HTR-8/SVneo (cell line): ENCODE measurements around the gene ATP5IF1.
A peak's percentile ranks its signal among the peaks of the same experiment; 100 is the strongest.

Source experiments
- DNase-seq: peaks from one replicate; pipeline ENCODE4 v3.0.0; 2011; ENCODE audit warnings: low spot score, mixed read lengths; ENCODE audit not compliant: insufficient read length
- FAIRE-seq: peaks from 2 replicates; lab custom pipeline; 2011; peaks lifted over from hg19 to GRCh38; lab: Jason Lieb, UNC

The ATP5IF1 gene

DNA sequence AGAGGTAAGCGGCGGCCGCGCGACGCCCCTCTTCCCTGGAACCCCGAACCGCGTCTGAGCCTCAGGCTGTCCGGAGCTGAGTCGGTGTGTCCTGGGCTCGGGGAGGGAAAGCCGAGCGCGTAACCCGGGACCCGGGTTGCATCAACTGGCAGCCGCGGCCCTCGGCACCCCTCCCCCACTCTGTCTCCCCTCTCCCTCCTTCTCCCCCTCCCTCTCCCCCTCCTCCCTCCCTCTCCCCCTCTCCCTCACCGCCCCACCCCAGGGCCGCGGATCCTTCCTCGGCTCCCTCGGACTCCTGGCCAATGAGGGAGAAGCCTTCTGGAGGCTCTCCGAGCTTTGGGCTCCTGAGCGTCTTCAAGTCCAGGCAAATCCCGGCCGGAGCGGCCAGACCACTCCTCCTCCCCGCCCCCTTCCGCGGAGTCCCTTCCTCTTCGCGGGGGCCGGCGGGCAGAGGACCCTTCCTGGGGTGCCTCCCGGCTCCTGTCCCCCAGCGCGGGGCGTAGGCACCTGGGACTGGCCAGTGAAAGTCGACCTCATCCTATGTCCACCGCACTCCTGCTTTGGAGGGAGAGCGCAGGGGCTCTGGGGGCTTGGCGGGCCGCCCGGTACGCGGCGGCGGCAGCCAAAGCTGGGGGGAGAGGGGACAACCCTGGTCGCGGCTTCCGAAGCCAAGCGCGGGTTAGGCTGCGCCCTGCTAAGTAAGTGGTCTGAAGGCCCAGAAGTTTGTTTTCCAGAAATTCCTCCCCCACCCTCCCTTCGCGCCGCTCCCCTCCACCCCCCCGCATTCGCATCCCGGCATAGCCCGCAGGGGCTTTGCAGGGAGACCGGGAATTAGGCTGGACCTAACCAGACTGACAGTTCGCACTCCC, 24.2 kb downstream of the ATP5IF1 start:
- peak; percentile 61 for DNase-seq
- FAIRE-seq = no peak

- DNase-seq (no peak), FAIRE-seq (no peak)
Observed at GRCh38 chr1:28260803-28261174, 24.9 kb downstream of the ATP5IF1 start.

- FAIRE-seq (no peak), DNase-seq (no peak)
Observed at GRCh38 chr1:28264897-28265296, 29.0 kb downstream of the ATP5IF1 start.

- DNase-seq (no peak), FAIRE-seq (no peak)
Observed at GRCh38 chr1:28265577-28265976, 29.7 kb downstream of the ATP5IF1 start.

DNA sequence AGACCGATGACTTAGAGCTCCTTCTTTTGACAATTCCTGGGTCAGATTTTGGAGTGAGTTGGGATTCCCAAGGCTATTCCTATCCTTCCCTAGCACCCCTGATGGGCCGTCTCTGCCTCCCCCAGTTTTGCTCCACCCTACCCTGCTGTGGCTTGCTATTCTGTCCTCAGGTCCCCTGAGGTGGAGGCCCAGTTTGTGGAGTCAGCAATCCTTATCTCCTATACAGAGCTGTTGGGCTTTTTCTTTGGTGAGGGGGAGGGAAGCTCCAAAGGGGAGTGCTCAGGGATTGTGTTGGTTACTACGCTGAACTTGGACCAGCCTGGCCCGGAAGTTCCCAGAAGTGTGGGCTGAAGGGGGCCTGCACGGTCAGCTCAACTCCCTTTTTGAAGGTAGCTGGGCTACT, 31.0 kb downstream of the ATP5IF1 start:
- FAIRE-seq (no peak), DNase-seq (no peak)

DNA sequence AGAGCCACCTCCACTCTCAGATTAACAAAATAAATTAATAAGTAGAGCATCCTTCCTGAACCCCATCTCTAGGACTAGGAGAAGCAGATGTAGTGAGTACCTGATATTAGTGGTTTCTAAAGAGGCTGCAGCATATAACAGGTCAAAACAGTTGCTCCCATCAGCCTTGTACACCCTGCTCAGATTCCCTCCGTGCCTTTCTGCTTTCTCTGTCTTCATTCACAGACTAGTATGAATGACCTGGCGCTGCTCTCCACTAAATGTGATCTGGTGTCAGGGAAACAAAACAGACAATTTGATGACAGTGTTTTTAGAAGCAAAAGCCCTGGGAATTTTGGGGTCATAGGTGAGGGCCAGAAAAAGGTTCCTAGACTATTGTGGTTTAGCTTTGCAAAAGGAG, 31.7 kb downstream of the ATP5IF1 start:
- no peak for DNase-seq
- FAIRE-seq = no peak

GRCh38 chr1:28269529-28269928, 33.6 kb downstream of the ATP5IF1 start:
- DNase-seq (no peak), FAIRE-seq (no peak)

GRCh38 chr1:28272215-28272852, 36.4 kb downstream of the ATP5IF1 start:
- DNase-seq (no peak), FAIRE-seq (no peak)

DNA sequence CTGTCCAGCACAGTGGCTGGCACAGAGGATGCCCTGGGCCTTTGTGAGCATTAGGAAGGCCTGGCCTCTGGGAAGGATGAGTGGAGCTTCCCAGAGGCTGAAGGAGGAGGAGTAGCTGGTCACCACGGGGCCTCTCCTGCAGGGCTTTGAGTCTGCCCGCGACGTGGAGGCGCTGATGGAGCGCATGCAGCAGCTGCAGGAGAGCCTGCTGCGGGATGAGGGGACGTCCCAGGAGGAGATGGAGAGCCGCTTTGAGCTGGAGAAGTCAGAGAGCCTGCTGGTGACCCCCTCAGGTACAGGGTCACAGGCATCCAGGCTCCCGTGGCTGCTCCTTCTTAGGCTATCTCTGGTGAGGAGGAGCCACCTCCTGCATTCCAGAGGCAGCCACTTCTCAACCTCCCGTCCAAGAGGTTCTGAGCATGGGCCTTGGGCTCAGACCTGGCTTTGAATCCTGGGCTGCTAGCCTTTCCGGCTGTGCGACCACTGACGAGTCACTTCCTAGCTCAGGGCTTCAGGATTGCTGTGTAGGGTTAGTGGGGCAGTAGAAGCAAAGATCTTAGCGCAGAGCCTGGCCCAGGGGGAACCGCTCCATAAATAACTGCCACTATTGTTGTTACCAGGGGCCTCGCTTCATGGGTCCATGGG, 37.4 kb downstream of the ATP5IF1 start:
- no peak for FAIRE-seq
- DNase-seq = no peak

- DNase-seq (no peak), FAIRE-seq (no peak)
Observed at GRCh38 chr1:28278763-28279162, 42.8 kb downstream of the ATP5IF1 start.

GRCh38 chr1:28279721-28280120, 43.8 kb downstream of the ATP5IF1 start:
- DNase-seq (no peak), FAIRE-seq (no peak)

- DNase-seq (no peak), FAIRE-seq (no peak)
Observed at GRCh38 chr1:28280501-28280900, 44.6 kb downstream of the ATP5IF1 start.

GRCh38 chr1:28280977-28281381, 45.1 kb downstream of the ATP5IF1 start:
- FAIRE-seq (no peak), DNase-seq (no peak)

- DNase-seq (no peak), FAIRE-seq (no peak)
Observed at GRCh38 chr1:28281608-28282425, 45.9 kb downstream of the ATP5IF1 start.

- FAIRE-seq (no peak), DNase-seq (no peak)
Observed at GRCh38 chr1:28282426-28283407, 46.8 kb downstream of the ATP5IF1 start.

- no peak for DNase-seq
- no peak for FAIRE-seq
Observed at GRCh38 chr1:28286111-28286510, 50.2 kb downstream of the ATP5IF1 start.
